Hepatocyte (in vitro differentiated cells): Measurements from ENCODE around the gene IL17F. TPM values are rescaled to one million over a fixed set of nuclear protein-coding genes. Genes with fewer than 3 reads are reported as not detected.
A peak's percentile ranks its signal among the peaks of the same experiment; 100 is the strongest.

Source experiments
- DNase-seq: peaks from one replicate; pipeline ENCODE4 v3.0.0-alpha.2; 2016; ENCODE audit warnings: low spot score
- H2AFZ ChIP-seq: fragments of 200-600 bp; sonication (generic); 2 replicates; pipeline ENCODE4 v1.6.0; 2016; ENCODE audit warnings: antibody characterized with exemption, mild to moderate bottlenecking
- H3K27ac ChIP-seq: fragments of 200-600 bp; sonication (generic); 2 replicates; pipeline ENCODE4 v1.5.1; 2016; ENCODE audit warnings: mild to moderate bottlenecking
- H3K27me3 ChIP-seq: fragments of 200-600 bp; sonication (generic); 2 replicates; pipeline ENCODE4 v1.6.1; 2016
- H3K36me3 ChIP-seq: fragments of 200-600 bp; sonication (generic); replicated peaks from 2 replicates; pipeline ENCODE4 v1.5.1; 2016; ENCODE audit warnings: low read depth; ENCODE audit not compliant: insufficient read depth
- H3K4me1 ChIP-seq: fragments of 200-600 bp; sonication (generic); 2 replicates; pipeline ENCODE4 v1.5.1; 2016; ENCODE audit warnings: mild to moderate bottlenecking, moderate library complexity; ENCODE audit not compliant: insufficient read depth
- H3K4me2 ChIP-seq: fragments of 200-600 bp; sonication (generic); 2 replicates; pipeline ENCODE4 v1.6.0; 2016
- H3K4me3 ChIP-seq: fragments of 200-600 bp; sonication (generic); 2 replicates; pipeline ENCODE4 v1.5.1; 2016; ENCODE audit warnings: mild to moderate bottlenecking
- H3K79me2 ChIP-seq: fragments of 200-600 bp; sonication (generic); 2 replicates; pipeline ENCODE4 v1.6.0; 2017; ENCODE audit warnings: mild to moderate bottlenecking
- H3K9me2 ChIP-seq: fragments of 200-600 bp; sonication (generic); replicated peaks from 2 replicates; pipeline ENCODE4 v1.6.0; 2017; ENCODE audit warnings: mild to moderate bottlenecking; ENCODE audit not compliant: insufficient read depth
- H3K9me3 ChIP-seq: fragments of 200-600 bp; sonication (generic); 2 replicates; pipeline ENCODE4 v1.5.1; 2016; ENCODE audit warnings: low read depth, mild to moderate bottlenecking
- H4K20me1 ChIP-seq: fragments of 200-600 bp; sonication (generic); 2 replicates; pipeline ENCODE4 v1.6.0; 2016; ENCODE audit warnings: mild to moderate bottlenecking; ENCODE audit not compliant: insufficient read depth, poor library complexity, severe bottlenecking
- EZH2 ChIP-seq: fragments of 200-600 bp; sonication (generic); IDR thresholded peaks from 2 replicates; pipeline ENCODE4 v1.6.1; 2016; ENCODE audit warnings: antibody characterized with exemption, mild to moderate bottlenecking, borderline replicate concordance
- EZH2phosphoT487 ChIP-seq: fragments of 200-600 bp; sonication (generic); IDR thresholded peaks from one replicate; pipeline ENCODE4 v1.6.1; 2018; ENCODE audit warnings: antibody characterized with exemption, mild to moderate bottlenecking, low read depth, moderate library complexity; ENCODE audit not compliant: unreplicated experiment, severe bottlenecking
- WGBS: methylation state at CpG from one replicate; pipeline ENCODE4 v1.1.6; 2016; ENCODE audit warnings: low lambda C conversion rate; ENCODE audit errors: missing lambda C conversion rate; 5-methylcytosine and 5-hydroxymethylcytosine counted together
- polyA plus RNA-seq: library from polyadenylated mRNA; unstranded; fragments of >200 nt; fragmentation: Nextera tagmentation; extraction: Ambion mirVana; gene quantifications from 2 replicates; pipeline ENCODE4 v1.2.1, GENCODE V29; 2016
- total RNA-seq: library from RNA; depleted of rRNA; stranded (reverse); fragments of >200 nt; gene quantifications from 2 replicates; pipeline ENCODE4 v1.2.3, GENCODE V29; 2014
- TF ChIP-seq, protein P1 (sequence below): fragments of 200-600 bp; sonication (generic); IDR thresholded peaks from 2 replicates; pipeline ENCODE4 v1.5.1; 2016; ENCODE audit warnings: antibody characterized with exemption, mild to moderate bottlenecking; ENCODE audit not compliant: poor library complexity

Gene IL17F
- total and polyA plus RNA-seq, 2 experiments from 2014 or later: not detected

DNA sequence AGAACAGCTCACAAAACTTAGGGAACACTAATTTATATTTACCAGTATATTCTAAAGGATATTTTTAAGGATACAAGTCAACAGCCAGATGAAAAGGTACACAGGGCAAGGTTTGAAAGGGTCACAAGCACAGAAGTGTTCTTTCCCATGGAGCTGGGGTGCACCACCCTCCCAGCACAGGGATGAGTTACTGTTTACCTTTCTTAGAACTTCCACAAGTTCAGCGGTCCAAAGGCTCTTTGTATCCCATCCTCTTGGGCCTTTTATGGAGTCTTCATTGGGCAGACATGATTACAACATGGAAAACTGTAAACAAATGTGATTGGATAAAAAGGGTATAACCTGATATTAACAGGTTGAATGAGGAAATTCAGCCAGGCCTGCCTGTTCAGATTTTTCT lies 1.1 kb upstream of the IL17F start:
- TF ChIP-seq, protein P1, sequence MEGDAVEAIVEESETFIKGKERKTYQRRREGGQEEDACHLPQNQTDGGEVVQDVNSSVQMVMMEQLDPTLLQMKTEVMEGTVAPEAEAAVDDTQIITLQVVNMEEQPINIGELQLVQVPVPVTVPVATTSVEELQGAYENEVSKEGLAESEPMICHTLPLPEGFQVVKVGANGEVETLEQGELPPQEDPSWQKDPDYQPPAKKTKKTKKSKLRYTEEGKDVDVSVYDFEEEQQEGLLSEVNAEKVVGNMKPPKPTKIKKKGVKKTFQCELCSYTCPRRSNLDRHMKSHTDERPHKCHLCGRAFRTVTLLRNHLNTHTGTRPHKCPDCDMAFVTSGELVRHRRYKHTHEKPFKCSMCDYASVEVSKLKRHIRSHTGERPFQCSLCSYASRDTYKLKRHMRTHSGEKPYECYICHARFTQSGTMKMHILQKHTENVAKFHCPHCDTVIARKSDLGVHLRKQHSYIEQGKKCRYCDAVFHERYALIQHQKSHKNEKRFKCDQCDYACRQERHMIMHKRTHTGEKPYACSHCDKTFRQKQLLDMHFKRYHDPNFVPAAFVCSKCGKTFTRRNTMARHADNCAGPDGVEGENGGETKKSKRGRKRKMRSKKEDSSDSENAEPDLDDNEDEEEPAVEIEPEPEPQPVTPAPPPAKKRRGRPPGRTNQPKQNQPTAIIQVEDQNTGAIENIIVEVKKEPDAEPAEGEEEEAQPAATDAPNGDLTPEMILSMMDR: no peak
- TF ChIP-seq EZH2phosphoT487 (no peak), EZH2 (no peak)
- DNase-seq: peak; percentile 32
- Histone ChIP-seq H3K4me3 (no peak overlapping the region), H4K20me1 (no peaks in the 10 kb centered on the region), H2AFZ (no peak overlapping the region), H3K27me3 (no peaks in the 10 kb centered on the region), H3K27ac (no peak overlapping the region), H3K79me2 (no peaks in the 10 kb centered on the region), H3K36me3 (no peaks in the 10 kb centered on the region), H3K4me1 (no peaks in the 10 kb centered on the region), H3K9me3 (no peaks in the 10 kb centered on the region), H3K4me2 (no peak overlapping the region), H3K9me2 (no peaks in the 10 kb centered on the region)
- WGBS: 85% methylated on average over 1 of the region's 1 CpG

DNA sequence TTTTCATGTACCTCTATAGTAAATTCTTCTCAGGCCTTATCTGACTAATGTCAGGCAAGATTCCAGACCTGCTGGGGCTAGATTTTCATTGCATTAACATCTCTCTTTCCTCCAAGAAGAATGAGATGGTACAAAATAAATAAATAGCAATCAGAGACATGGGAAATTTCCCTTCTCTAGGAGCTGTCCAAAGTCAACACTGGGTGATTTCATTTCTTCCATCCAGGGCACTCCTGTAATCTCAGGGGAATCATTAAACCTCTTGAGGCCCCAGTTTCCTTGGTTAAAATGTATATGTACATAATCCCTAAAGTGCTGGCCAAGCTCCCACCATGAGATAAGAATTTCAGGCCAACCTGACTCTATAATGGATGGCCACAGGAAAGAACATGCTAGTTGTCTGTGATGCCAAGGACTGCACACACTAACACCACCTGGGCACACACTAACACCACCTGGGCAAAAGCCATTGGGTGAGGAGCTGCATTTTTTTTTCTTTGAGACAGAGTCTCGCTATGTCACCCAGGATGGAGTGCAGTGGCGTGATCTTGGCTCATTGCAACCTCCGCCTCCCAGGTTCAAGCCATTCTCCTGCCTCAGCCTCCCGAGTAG lies 912 bp downstream of the IL17F start:
- Histone ChIP-seq H3K4me2 (no peak overlapping the region), H3K4me1 (no peaks in the 10 kb centered on the region), H2AFZ (no peak overlapping the region), H3K27ac (no peak overlapping the region), H3K4me3 (no peak overlapping the region), H4K20me1 (no peaks in the 10 kb centered on the region), H3K9me2 (no peaks in the 10 kb centered on the region), H3K27me3 (no peaks in the 10 kb centered on the region), H3K36me3 (no peaks in the 10 kb centered on the region), H3K79me2 (no peaks in the 10 kb centered on the region), H3K9me3 (no peaks in the 10 kb centered on the region)
- DNase-seq: peak; percentile 17
- WGBS: 86% methylated on average over 4 of the region's 4 CpGs
- TF ChIP-seq EZH2 (no peak), EZH2phosphoT487 (no peak)
- TF ChIP-seq, protein P1: no peak

DNA sequence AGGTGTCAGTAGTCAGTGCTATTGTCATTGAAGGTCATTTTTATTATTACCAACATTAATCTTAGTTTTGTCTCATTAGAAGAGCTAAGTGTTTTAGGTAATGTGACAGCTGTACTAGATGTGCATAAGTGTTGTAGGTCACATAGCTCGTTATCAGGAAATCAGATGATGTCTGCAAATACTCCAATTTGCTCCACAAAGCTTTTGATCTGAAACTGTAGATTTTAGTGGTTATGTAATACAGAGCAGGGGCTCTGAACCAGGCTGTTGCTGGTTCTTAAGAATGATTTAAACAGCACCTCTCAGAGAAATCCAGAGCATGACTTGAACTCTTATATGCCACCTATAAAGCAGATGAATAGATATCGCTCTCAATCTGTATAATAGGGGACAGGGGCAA lies 2.5 kb downstream of the IL17F start:
- 78% methylated on average over 2 of the region's 2 CpGs for WGBS
- Histone ChIP-seq H3K27ac (no peak overlapping the region), H3K79me2 (no peaks in the 10 kb centered on the region), H3K9me2 (no peaks in the 10 kb centered on the region), H2AFZ (no peak overlapping the region), H4K20me1 (no peaks in the 10 kb centered on the region), H3K4me3 (no peak overlapping the region), H3K4me2 (no peak overlapping the region), H3K4me1 (no peaks in the 10 kb centered on the region), H3K9me3 (no peaks in the 10 kb centered on the region), H3K27me3 (no peaks in the 10 kb centered on the region), H3K36me3 (no peaks in the 10 kb centered on the region)
- DNase-seq: no peak
- no peak for TF ChIP-seq EZH2phosphoT487
- TF ChIP-seq, protein P1: no peak
- no peak for TF ChIP-seq EZH2
